BLaER1 (cell line): ENCODE measurements around the gene CNOT6.

ENCODE experiments used
- H3K27ac ChIP-seq: shearing (Covaris generic); formaldehyde crosslinking; 2 replicates; pipeline ENCODE4 v1.8.1; 2022
- H3K27me3 ChIP-seq: shearing (Covaris generic); formaldehyde crosslinking; 2 replicates; pipeline ENCODE4 v1.8.1; 2022
- H3K36me3 ChIP-seq: shearing (Covaris generic); formaldehyde crosslinking; 2 replicates; pipeline ENCODE4 v1.8.1; 2022
- H3K4me1 ChIP-seq: shearing (Covaris generic); formaldehyde crosslinking; 2 replicates; pipeline ENCODE4 v1.8.1; 2022
- H3K4me2 ChIP-seq: shearing (Covaris generic); formaldehyde crosslinking; 2 replicates; pipeline ENCODE4 v1.8.1; 2022
- H3K4me3 ChIP-seq: shearing (Covaris generic); formaldehyde crosslinking; 2 replicates; pipeline ENCODE4 v1.8.1; 2022
- H3K9ac ChIP-seq: shearing (Covaris generic); formaldehyde crosslinking; 2 replicates; pipeline ENCODE4 v1.8.1; 2022
- H3K9me3 ChIP-seq: shearing (Covaris generic); formaldehyde crosslinking; 2 replicates; pipeline ENCODE4 v1.8.1; 2022
- H4K20me1 ChIP-seq: shearing (Covaris generic); formaldehyde crosslinking; 2 replicates; pipeline ENCODE4 v1.8.1; 2022
- Cebpa-rat ChIP-seq: shearing (Covaris generic); IDR thresholded peaks from 2 replicates; pipeline ENCODE4 v1.8.1; 2022

Gene CNOT6

GRCh38 chr5:180596115-180596667 lies 102.0 kb downstream of the CNOT6 start:
- no peak for TF ChIP-seq Cebpa-rat
- peak overlapping the region; percentile 61 for H3K4me2 ChIP-seq
- H3K9me3 ChIP-seq = no peaks in the 10 kb centered on the region

GRCh38 chr5:180596668-180597231 lies 102.6 kb downstream of the CNOT6 start:
- no peak for TF ChIP-seq Cebpa-rat
- Histone ChIP-seq H3K4me3 (no peak overlapping the region), H3K4me2 (peak overlapping the region; percentile 61)

More at GRCh38 chr5:180596115-180596667, 102.0 kb downstream of the CNOT6 start:
- Histone ChIP-seq H3K27ac (peak overlapping the region; percentile 49; the same call in 1 of the 2 replicates), H4K20me1 (peaks cover 11% of the 10 kb centered on the region), H3K4me3 (no peak overlapping the region), H3K36me3 (no peaks in the 10 kb centered on the region), H3K4me1 (peaks cover 45% of the 10 kb centered on the region), H3K27me3 (peaks cover 28% of the 10 kb centered on the region), H3K9ac (no peak overlapping the region)

GRCh38 chr5:180598316-180598701 lies 104.1 kb downstream of the CNOT6 start:
- H3K9ac ChIP-seq = no peak overlapping the region
- H3K27ac ChIP-seq = no peak overlapping the region
- H3K9me3 ChIP-seq = no peaks in the 10 kb centered on the region
- peak overlapping the region; percentile 61 for H3K4me2 ChIP-seq
- TF ChIP-seq Cebpa-rat = no peak
- peaks cover 45% of the 10 kb centered on the region for H3K4me1 ChIP-seq
- no peaks in the 10 kb centered on the region for H3K36me3 ChIP-seq
- peaks cover 7% of the 10 kb centered on the region; the same call in 1 of the 2 replicates for H3K27me3 ChIP-seq
- H4K20me1 ChIP-seq = no peaks in the 10 kb centered on the region
- no peak overlapping the region for H3K4me3 ChIP-seq

More at GRCh38 chr5:180596668-180597231, 102.6 kb downstream of the CNOT6 start:
- Histone ChIP-seq H3K9me3 (no peaks in the 10 kb centered on the region), H3K9ac (no peak overlapping the region), H3K27me3 (peaks cover 23% of the 10 kb centered on the region), H3K4me1 (peaks cover 45% of the 10 kb centered on the region), H3K27ac (peak overlapping the region; percentile 49; the same call in 1 of the 2 replicates), H3K36me3 (no peaks in the 10 kb centered on the region), H4K20me1 (0 out of 2 replicates have a peak, but pooled peaks cover 5% of the 10 kb centered on the region)

- Histone ChIP-seq H3K9ac (no peak overlapping the region), H4K20me1 (no peaks in the 10 kb centered on the region), H3K4me1 (peaks cover 45% of the 10 kb centered on the region), H3K9me3 (no peaks in the 10 kb centered on the region), H3K4me3 (no peak overlapping the region), H3K36me3 (no peaks in the 10 kb centered on the region), H3K27ac (no peak overlapping the region), H3K4me2 (peak overlapping the region; percentile 42), H3K27me3 (peaks cover under 1% of the 10 kb centered on the region; the same call in 1 of the 2 replicates)
- no peak for TF ChIP-seq Cebpa-rat
These were observed 104.8 kb downstream of the CNOT6 start for GRCh38 chr5:180598797-180599589.

- H3K27me3 ChIP-seq = no peaks in the 10 kb centered on the region
- H3K4me1 ChIP-seq = peaks cover 45% of the 10 kb centered on the region
- H3K9me3 ChIP-seq = no peaks in the 10 kb centered on the region
- no peaks in the 10 kb centered on the region for H3K36me3 ChIP-seq
- H3K4me2 ChIP-seq = peak overlapping the region; percentile 42
- TF ChIP-seq Cebpa-rat = no peak
- H3K4me3 ChIP-seq = no peak overlapping the region
- no peak overlapping the region for H3K27ac ChIP-seq
- H3K9ac ChIP-seq = no peak overlapping the region
- no peaks in the 10 kb centered on the region for H4K20me1 ChIP-seq
These were observed 105.4 kb downstream of the CNOT6 start for GRCh38 chr5:180599590-180599914.

- H3K9ac ChIP-seq = 0 out of 2 replicates have a peak overlapping the region, but pooled peaks have one; percentile 16
- peak overlapping the region; percentile 22; the same call in 1 of the 2 replicates for H3K27ac ChIP-seq
- H3K4me2 ChIP-seq = peak overlapping the region; percentile 42
- H3K27me3 ChIP-seq = no peaks in the 10 kb centered on the region
- H3K4me1 ChIP-seq = peaks cover 45% of the 10 kb centered on the region
- no peaks in the 10 kb centered on the region for H3K9me3 ChIP-seq
- H3K36me3 ChIP-seq = no peaks in the 10 kb centered on the region
- H3K4me3 ChIP-seq = no peak overlapping the region
- no peak for TF ChIP-seq Cebpa-rat
- no peaks in the 10 kb centered on the region for H4K20me1 ChIP-seq
These were observed 105.9 kb downstream of the CNOT6 start for GRCh38 chr5:180599981-180600553.

GRCh38 chr5:180600554-180601041 lies 106.4 kb downstream of the CNOT6 start:
- no peaks in the 10 kb centered on the region for H4K20me1 ChIP-seq
- H3K36me3 ChIP-seq = no peaks in the 10 kb centered on the region
- peaks cover 45% of the 10 kb centered on the region for H3K4me1 ChIP-seq
- no peak for TF ChIP-seq Cebpa-rat
- H3K4me3 ChIP-seq = no peak overlapping the region
- H3K9me3 ChIP-seq = no peaks in the 10 kb centered on the region
- no peaks in the 10 kb centered on the region for H3K27me3 ChIP-seq
- H3K4me2 ChIP-seq = peak overlapping the region; percentile 42
- peak overlapping the region; percentile 22; the same call in 1 of the 2 replicates for H3K27ac ChIP-seq
- 0 out of 2 replicates have a peak overlapping the region, but pooled peaks have one; percentile 16 for H3K9ac ChIP-seq

GRCh38 chr5:180601591-180602480 lies 107.7 kb downstream of the CNOT6 start:
- H3K4me2 ChIP-seq = no peak overlapping the region
- no peak overlapping the region for H3K27ac ChIP-seq
- H3K9ac ChIP-seq = no peak overlapping the region
- no peak for TF ChIP-seq Cebpa-rat
- no peaks in the 10 kb centered on the region for H3K36me3 ChIP-seq
- H3K4me1 ChIP-seq = peaks cover 37% of the 10 kb centered on the region
- H4K20me1 ChIP-seq = no peaks in the 10 kb centered on the region
- H3K27me3 ChIP-seq = no peaks in the 10 kb centered on the region
- H3K4me3 ChIP-seq = no peak overlapping the region
- H3K9me3 ChIP-seq = no peaks in the 10 kb centered on the region
